ENCODE results near the gene PRRG3. TPM values are rescaled to one million over a fixed set of nuclear protein-coding genes. Genes with fewer than 3 reads are reported as not detected.
"Not testable (repeated sequence)": the region's sequence is repeated elsewhere in the genome, so short reads cannot be mapped to it uniquely, and the experiment has no call there.

PRRG3 gene
- not detected in 2 replicates for total RNA-seq (2014; rRNA removed)
- not detected for polyA plus RNA-seq (2012)

- no peak for DNase-seq (ENCODE audit: low read depth)
Observed at GRCh38 chrX:151694661-151695582, at the start of gene PRRG3. PRRG3 (plus strand) TSS chrX:151695458; CDS start chrX:151698815, 3,357 bp downstream.

- no peak for DNase-seq (ENCODE audit: low read depth)
Observed at GRCh38 chrX:151675121-151675746, 20.0 kb upstream of the PRRG3 start.

- no peak for DNase-seq (ENCODE audit: low read depth)
Observed at GRCh38 chrX:151676196-151676595, 19.1 kb upstream of the PRRG3 start.

GRCh38 chrX:151679798-151680402 is 15.4 kb upstream of the PRRG3 start:
- DNase-seq (ENCODE audit: low read depth) = no peak

GRCh38 chrX:151680805-151681204 is 14.5 kb upstream of the PRRG3 start:
- peak; percentile 0 for DNase-seq (ENCODE audit: low read depth)

DNA sequence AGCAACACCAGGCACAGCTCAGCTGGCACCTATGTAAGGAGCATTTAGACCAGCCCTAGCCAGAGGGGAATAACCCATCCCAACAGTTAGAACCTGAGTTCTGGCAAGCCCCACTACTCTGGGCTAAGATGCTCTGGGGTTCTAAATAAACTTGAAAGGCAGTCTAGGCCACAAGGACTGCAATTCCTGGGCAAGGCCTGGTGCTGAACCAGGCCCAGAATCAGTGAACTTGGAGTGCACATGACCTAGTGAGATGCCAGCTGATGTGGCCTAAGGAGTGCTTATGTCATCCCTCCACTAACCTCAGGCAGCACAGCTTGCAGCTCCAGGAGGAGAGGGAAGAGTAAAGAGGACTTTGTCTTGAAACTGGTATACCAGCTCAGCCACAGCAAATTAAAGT is 7.6 kb upstream of the PRRG3 start:
- no peak for DNase-seq (ENCODE audit: low read depth)

DNA sequence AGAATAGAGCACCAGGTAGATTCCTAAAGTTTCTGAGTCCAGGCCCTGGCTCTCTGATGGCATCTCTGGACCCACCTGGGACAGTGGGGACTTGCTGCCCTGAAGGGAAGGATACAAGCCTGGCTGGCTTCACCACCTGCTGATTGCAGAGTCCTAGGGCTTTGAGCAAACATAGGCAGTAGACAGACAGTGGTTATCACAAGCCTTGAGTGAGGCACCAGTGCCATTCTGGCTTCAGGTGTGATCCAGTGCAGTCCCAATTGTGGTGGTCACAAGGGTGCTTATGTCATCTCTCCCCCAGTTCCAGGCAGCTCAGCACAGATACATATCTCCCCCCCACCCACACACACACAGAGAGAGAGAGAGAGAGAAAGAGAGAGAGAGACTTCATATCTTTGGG is 6.6 kb upstream of the PRRG3 start:
- no peak for DNase-seq (ENCODE audit: low read depth)

GRCh38 chrX:151692825-151693224 is 2.4 kb upstream of the PRRG3 start:
- DNase-seq (ENCODE audit: low read depth) = no peak

DNA sequence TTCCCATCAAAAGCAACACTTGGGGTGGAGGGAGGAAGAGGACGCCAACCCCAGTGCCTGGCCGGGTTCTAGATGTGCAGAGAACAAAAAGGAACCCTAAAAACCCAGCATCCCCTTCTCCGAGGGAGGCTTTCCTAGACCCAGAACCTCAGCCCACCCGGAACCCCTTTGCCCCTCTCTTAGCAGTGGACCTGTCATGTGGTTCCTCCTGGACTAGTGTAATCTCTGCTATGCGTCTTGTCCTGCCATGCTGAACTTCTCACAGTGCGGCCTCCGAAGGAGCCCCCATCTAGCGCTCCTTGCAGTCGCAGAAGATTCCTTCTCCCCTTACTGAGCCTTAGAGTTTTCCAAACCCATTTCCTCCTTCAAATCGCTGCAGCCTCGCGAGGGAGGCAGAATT is 1.1 kb upstream of the PRRG3 start:
- no peak for DNase-seq (ENCODE audit: low read depth)

- no peak for DNase-seq (ENCODE audit: low read depth)
Observed at GRCh38 chrX:151695583-151696340, 504 bp downstream of the PRRG3 start.

DNA sequence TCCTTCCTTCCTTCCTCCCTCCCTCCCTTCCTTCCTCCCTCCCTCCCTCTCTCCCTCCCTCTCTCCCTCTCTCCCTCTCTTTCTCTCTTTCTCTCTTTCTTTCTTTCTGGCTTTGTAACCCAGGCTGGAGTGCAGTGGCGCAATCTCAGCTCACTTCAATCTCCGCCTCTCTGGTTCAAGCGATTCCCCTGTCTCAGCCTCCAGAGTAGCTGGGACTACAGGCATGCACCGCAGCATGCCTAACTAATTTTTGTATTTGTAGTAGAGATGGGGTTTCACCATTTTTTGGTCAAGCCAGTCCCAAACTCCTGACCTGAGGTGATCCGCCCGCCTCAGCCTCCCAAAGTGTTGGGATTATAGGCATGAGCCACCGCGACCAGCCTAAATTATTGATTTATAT is 1.8 kb downstream of the PRRG3 start:
- not testable (repeated sequence) for DNase-seq (ENCODE audit: low read depth)

DNA sequence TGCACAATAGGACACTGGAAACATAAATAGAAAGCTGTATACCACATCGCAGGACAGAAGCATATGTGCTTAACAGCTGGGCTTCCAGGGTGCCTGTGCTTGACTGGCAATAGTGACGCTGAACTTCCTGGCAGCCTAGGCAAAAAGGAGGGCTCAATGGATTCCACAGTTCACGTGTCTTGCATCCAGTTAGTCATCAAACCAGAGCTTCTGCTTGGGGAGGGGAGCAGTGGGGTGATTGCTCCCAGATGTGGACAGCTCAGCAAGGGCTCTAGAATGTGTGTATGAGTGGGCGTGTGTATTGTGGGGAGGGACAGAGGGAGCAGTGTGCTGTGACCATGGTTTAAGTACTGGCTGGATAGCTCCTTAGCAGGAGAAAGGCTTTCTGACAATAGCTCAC is 2.3 kb downstream of the PRRG3 start:
- DNase-seq (ENCODE audit: low read depth) = no peak

DNA sequence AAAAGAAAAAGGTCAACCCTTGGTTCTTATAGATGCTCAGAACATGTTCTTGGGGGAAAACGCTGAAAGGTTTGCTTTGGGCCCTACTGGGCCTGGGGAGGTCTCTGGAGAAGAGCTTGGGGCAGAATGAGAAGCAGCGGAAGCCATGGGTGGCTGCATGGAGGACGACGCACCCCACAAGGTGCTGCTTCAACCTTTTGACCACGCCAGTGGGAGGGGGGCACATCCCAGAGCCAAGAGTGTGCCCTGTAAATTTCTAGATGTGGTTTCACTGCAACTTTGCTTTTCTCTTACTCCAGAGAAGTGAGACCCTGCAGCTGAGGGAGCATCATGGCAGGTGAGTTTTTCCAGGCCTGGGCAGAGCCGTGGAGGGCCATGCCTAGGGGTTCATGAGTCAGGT is 3.2 kb downstream of the PRRG3 start:
- no peak for DNase-seq (ENCODE audit: low read depth)

DNA sequence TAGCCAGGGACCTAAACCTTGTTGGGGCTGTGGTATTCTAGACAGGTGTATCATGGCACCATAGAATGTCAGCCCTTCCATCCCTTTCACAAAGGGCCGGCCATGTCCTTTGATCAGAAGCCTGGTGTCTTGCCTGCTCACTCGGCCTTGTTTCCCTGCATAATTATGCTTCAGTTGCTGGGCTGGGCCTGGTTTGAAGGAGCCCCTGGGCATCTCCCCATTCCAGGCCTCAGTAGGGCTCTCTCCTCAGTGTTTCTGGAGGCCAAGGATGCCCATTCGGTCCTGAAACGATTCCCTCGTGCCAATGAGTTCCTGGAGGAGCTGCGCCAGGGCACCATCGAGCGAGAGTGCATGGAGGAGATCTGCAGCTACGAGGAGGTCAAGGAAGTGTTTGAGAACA is 4.5 kb downstream of the PRRG3 start:
- no peak for DNase-seq (ENCODE audit: low read depth)

- DNase-seq (ENCODE audit: low read depth) = no peak
Observed at GRCh38 chrX:151700581-151700980, 5.3 kb downstream of the PRRG3 start.

DNA sequence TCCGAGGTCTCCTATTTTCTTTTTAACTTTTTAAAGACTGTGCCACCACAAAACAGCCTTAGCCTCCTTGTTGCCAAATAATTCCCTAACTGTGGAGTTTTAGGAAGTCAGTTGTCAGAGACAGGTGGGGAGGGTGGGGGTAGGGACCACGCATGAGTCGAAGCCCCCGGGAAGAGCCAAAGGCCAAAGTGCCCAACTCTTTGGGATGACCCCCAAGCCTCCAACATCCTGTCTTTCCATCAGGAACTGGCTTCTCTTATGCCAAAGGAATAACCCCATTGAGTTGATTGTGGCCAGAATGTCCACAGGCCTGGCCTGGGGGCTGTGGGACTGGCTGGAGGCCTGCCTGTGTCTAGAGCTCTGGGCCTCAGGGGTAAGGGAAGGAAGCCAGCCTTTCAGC is 5.8 kb downstream of the PRRG3 start:
- no peak for DNase-seq (ENCODE audit: low read depth)

DNA sequence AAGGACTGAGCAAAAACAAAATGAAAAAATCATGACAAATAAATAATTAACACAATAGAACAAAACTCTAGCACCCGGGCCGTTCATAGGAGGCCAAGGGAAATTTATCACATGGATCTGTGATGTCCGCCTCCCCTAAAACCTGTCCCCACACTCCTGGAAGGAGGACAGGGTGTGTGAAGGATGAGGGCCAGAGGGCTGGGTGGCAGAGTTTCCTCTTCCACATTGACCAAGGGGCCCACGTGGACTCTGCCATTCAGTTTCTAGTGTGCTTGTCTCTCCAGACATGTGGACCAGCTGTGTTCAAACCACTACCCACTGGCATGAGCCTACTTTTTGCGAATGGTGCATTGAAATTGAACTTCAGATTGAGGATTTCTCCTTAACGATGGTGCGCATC is 6.3 kb downstream of the PRRG3 start:
- no peak for DNase-seq (ENCODE audit: low read depth)

GRCh38 chrX:151702026-151702714 is 6.9 kb downstream of the PRRG3 start:
- DNase-seq (ENCODE audit: low read depth) = no peak

DNA sequence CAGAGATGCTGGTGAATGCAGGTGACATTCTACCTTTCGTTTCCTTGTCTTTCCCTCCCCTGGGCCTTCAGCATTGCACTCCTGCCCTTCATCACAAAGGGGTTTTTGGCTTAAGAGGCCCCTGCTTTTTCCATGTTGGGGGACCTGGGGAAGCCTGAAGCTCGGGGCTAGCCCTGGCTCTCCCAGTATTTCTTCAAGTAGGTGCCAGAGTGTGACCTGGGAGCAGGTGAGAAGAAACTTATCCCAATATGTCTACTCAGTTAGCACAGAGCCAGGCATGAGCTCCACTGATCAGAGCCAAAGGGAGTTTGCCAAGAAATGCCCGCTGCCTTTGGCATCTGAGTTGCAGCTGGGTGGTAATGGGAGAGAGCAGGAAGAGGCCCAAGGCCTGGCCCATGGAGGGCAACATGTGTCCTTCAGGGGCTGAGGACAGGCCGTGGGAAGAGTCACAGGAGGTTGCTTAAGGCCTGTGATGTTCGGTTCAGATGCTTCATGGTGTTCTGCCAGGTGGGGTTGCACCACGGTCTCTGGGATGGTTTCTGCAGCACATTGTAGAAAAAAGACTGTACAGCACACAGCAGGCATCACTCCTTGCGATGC is 7.6 kb downstream of the PRRG3 start:
- no peak for DNase-seq (ENCODE audit: low read depth)

DNA sequence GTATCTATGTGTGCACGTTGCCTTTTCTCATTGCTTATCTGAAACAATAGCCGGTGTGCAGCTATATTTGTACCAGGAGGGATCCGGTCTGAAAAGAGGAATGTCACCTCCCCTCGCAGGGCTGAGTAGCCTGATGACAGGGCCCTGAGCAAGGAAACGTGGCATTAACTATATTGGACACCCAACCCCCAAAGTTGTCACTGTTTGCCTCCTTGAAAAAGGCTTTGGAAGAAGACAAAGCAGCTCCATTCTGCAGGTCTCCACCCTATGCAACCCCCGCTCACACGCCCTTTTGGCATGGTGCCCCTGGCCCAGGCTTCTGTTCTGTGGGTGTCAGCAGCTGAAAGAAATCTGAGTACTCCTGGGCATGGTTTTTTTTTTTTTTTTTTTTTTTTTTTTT is 8.2 kb downstream of the PRRG3 start:
- DNase-seq (ENCODE audit: low read depth) = no peak
